HepG2 (cell line): ENCODE data around the gene PRR27. TPM values are rescaled to one million over a fixed set of nuclear protein-coding genes. Genes with fewer than 3 reads are reported as not detected.
A peak's percentile ranks its signal among the peaks of the same experiment; 100 is the strongest.

Experiments
- BRD4 ChIP-seq: sonication (generic); formaldehyde crosslinking; IDR thresholded peaks from 2 replicates; pipeline ENCODE4 v1.4.0; 2020; ENCODE audit warnings: missing genetic modification reagents
- GATAD2A ChIP-seq: IDR thresholded peaks from 2 replicates; pipeline ENCODE4 v1.6.1; 2016
- RAD21 ChIP-seq: fragments of 450-650 bp; formaldehyde crosslinking; IDR thresholded peaks from 2 replicates; pipeline ENCODE4 v1.5.0; 2020; ENCODE audit warnings: mild to moderate bottlenecking
- SMC3 ChIP-seq: IDR thresholded peaks from 2 replicates; pipeline ENCODE4 v1.6.1; 2011; ENCODE audit warnings: low read length, improper control_type of control experiment
- SOX13 ChIP-seq, 3 experiments: fragments of 450-650 bp in 1 of 3; sonication (generic) in 1 of 3; formaldehyde crosslinking in 1 of 3; IDR thresholded peaks in 2 of 3; conservative IDR thresholded peaks in 1 of 3; 2 replicates each; pipeline versions ENCODE4 v1.5.0 to v1.6.1; 2016 to 2020; ENCODE audit warnings: antibody characterized with exemption in 1 of 3, mild to moderate bottlenecking in 1 of 3, missing compliant biosample characterization in 1 of 3, missing genetic modification reagents in 1 of 3, moderate library complexity in 1 of 3
- STAG1 ChIP-seq: sonication (generic); formaldehyde crosslinking; IDR thresholded peaks from 2 replicates; pipeline ENCODE4 v1.4.0; 2020; ENCODE audit warnings: missing genetic modification reagents
- ZNF24 ChIP-seq: fragments of 450-650 bp; IDR thresholded peaks from 2 replicates; pipeline ENCODE4 v1.6.1; 2017; ENCODE audit warnings: antibody characterized with exemption, mild to moderate bottlenecking
- ZNF317 ChIP-seq: sonication (generic); formaldehyde crosslinking; IDR thresholded peaks from 2 replicates; pipeline ENCODE4 v1.5.0; 2020; ENCODE audit warnings: mild to moderate bottlenecking, missing genetic modification reagents
- polyA plus RNA-seq, 8 experiments: library from polyadenylated mRNA; depleted of rRNA in 3 of 8; stranded (reverse) in 7 of 8; unstranded in 1 of 8; fragments of >200 nt; fragmentation: Illumina TruSeq in 4 of 8; extraction: Trizol in 4 of 8; gene quantifications; 2 replicates each; pipeline versions ENCODE4 v1.2.1 to v1.2.3, GENCODE V29; 2011 to 2016; ENCODE audit warnings: low read depth in 4 of 8, missing spikeins in 1 of 8, mixed read lengths in 1 of 8; ENCODE audit not compliant: insufficient read depth in 1 of 8
- total RNA-seq, 5 experiments: library from RNA; depleted of rRNA; stranded (reverse); fragments of >200 nt; fragmentation: Illumina TruSeq; extraction: Trizol; gene quantifications; 2 replicates each; pipeline ENCODE4 v1.2.3, GENCODE V29; 2016; ENCODE audit warnings: low read depth in 1 of 5
- TF ChIP-seq, protein P1 (sequence below): sonication (generic); formaldehyde crosslinking; IDR thresholded peaks from 2 replicates; pipeline ENCODE4 v1.5.0; 2020; ENCODE audit warnings: mild to moderate bottlenecking, missing genetic modification reagents, moderate library complexity
- TF ChIP-seq, protein P2 (sequence below): sonication (generic); formaldehyde crosslinking; IDR thresholded peaks from 2 replicates; pipeline ENCODE4 v1.8.0; 2022; ENCODE audit warnings: mild to moderate bottlenecking, missing genetic modification reagents; ENCODE audit not compliant: insufficient replicate concordance
- TF ChIP-seq, protein P3 (sequence below): IDR thresholded peaks from 2 replicates; pipeline ENCODE4 v1.4.0; 2020; ENCODE audit warnings: mild to moderate bottlenecking, missing genetic modification reagents
- TF ChIP-seq, protein P4 (sequence below): IDR thresholded peaks from 2 replicates; pipeline ENCODE4 v1.6.1; 2016; ENCODE audit warnings: missing compliant biosample characterization, missing genetic modification reagents, borderline replicate concordance
- TF ChIP-seq, protein P5 (sequence below), 2 experiments: fragments of 450-650 bp in 1 of 2; sonication (generic) in 1 of 2; formaldehyde crosslinking; IDR thresholded peaks; 2 replicates each; pipeline versions ENCODE4 v1.5.0 to v1.8.0; 2020 to 2022; ENCODE audit warnings: mild to moderate bottlenecking in 1 of 2, missing genetic modification reagents in 1 of 2
- TF ChIP-seq, protein P6 (sequence below), 2 experiments: sonication (generic) in 1 of 2; formaldehyde crosslinking in 1 of 2; IDR thresholded peaks; 2 replicates each; pipeline versions ENCODE4 v1.4.0 to v1.6.1; 2018 to 2020; ENCODE audit warnings: missing genetic modification reagents in 2 of 2, borderline replicate concordance in 1 of 2, low read depth in 1 of 2, mild to moderate bottlenecking in 1 of 2, missing biosample characterization in 1 of 2

Gene PRR27
- total and polyA plus RNA-seq, 2 of the 13 experiments (the other 11 are each of a cell fraction or from before 2014, with no cell fraction given), result not detected

DNA sequence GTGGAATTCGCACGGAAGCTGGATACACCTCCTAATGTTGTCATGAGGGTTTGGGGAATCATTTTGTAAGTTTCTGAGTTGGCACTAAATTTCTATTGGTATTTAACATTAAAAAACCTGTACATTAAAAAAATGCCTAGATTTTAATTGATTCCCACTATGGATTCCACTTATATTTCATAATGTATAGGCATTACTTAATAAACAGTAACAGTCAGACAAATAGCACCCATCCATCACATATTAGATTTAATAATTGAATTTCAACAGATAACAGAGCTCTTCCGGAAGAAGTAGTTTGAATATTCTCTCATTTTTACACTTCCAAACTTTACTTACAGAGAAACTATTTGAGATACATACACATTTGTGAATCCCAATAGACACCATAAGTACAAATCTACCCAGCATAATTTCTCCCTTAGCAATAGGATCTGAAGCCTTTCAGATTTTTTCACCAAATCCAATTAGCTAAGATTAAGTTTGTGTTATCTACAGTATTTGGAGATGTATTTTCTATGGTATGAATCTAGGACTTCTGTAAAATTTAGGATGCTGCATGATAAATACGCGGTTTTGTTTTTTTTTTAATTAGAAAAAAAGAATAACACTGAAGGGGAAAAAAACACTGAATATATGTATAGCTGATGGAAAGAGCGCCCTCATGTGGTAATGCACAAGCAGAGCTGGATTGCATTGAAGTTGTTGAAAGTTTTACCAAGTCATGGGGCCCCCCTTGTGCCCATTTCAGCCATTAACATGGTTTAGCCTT, 29.3 kb downstream of the PRR27 start (continued):
- TF ChIP-seq, protein P1, sequence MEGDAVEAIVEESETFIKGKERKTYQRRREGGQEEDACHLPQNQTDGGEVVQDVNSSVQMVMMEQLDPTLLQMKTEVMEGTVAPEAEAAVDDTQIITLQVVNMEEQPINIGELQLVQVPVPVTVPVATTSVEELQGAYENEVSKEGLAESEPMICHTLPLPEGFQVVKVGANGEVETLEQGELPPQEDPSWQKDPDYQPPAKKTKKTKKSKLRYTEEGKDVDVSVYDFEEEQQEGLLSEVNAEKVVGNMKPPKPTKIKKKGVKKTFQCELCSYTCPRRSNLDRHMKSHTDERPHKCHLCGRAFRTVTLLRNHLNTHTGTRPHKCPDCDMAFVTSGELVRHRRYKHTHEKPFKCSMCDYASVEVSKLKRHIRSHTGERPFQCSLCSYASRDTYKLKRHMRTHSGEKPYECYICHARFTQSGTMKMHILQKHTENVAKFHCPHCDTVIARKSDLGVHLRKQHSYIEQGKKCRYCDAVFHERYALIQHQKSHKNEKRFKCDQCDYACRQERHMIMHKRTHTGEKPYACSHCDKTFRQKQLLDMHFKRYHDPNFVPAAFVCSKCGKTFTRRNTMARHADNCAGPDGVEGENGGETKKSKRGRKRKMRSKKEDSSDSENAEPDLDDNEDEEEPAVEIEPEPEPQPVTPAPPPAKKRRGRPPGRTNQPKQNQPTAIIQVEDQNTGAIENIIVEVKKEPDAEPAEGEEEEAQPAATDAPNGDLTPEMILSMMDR (CRISPR knock-in tag), result peak; percentile 64
- TF ChIP-seq STAG1 (CRISPR knock-in tag) (peak; percentile 63), ZNF317 (CRISPR knock-in tag) (no peak), GATAD2A (peak; percentile 56; the same call in 1 of the 2 replicates), SOX13 (IDR thresholded peaks at IDR 0.05) (no peak), SOX13 (CRISPR knock-in tag; conservative IDR thresholded peaks at IDR 0.05 in 1 of 2, IDR thresholded peaks at IDR 0.05 in 1 of 2) (0 out of 4 replicates have a peak, but pooled peaks of 1 of the 2 experiments have one; percentile 29), RAD21 (CRISPR knock-in tag) (peak; percentile 69), ZNF24 (no peak), SMC3 (peak; percentile 78), BRD4 (CRISPR knock-in tag) (peak; percentile 83)
- TF ChIP-seq, protein P2, sequence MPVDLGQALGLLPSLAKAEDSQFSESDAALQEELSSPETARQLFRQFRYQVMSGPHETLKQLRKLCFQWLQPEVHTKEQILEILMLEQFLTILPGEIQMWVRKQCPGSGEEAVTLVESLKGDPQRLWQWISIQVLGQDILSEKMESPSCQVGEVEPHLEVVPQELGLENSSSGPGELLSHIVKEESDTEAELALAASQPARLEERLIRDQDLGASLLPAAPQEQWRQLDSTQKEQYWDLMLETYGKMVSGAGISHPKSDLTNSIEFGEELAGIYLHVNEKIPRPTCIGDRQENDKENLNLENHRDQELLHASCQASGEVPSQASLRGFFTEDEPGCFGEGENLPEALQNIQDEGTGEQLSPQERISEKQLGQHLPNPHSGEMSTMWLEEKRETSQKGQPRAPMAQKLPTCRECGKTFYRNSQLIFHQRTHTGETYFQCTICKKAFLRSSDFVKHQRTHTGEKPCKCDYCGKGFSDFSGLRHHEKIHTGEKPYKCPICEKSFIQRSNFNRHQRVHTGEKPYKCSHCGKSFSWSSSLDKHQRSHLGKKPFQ (CRISPR knock-in tag), result no peak
- TF ChIP-seq, protein P3, sequence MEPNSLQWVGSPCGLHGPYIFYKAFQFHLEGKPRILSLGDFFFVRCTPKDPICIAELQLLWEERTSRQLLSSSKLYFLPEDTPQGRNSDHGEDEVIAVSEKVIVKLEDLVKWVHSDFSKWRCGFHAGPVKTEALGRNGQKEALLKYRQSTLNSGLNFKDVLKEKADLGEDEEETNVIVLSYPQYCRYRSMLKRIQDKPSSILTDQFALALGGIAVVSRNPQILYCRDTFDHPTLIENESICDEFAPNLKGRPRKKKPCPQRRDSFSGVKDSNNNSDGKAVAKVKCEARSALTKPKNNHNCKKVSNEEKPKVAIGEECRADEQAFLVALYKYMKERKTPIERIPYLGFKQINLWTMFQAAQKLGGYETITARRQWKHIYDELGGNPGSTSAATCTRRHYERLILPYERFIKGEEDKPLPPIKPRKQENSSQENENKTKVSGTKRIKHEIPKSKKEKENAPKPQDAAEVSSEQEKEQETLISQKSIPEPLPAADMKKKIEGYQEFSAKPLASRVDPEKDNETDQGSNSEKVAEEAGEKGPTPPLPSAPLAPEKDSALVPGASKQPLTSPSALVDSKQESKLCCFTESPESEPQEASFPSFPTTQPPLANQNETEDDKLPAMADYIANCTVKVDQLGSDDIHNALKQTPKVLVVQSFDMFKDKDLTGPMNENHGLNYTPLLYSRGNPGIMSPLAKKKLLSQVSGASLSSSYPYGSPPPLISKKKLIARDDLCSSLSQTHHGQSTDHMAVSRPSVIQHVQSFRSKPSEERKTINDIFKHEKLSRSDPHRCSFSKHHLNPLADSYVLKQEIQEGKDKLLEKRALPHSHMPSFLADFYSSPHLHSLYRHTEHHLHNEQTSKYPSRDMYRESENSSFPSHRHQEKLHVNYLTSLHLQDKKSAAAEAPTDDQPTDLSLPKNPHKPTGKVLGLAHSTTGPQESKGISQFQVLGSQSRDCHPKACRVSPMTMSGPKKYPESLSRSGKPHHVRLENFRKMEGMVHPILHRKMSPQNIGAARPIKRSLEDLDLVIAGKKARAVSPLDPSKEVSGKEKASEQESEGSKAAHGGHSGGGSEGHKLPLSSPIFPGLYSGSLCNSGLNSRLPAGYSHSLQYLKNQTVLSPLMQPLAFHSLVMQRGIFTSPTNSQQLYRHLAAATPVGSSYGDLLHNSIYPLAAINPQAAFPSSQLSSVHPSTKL, result peak; percentile 27; the same call in 1 of the 2 replicates
- TF ChIP-seq, protein P4, sequence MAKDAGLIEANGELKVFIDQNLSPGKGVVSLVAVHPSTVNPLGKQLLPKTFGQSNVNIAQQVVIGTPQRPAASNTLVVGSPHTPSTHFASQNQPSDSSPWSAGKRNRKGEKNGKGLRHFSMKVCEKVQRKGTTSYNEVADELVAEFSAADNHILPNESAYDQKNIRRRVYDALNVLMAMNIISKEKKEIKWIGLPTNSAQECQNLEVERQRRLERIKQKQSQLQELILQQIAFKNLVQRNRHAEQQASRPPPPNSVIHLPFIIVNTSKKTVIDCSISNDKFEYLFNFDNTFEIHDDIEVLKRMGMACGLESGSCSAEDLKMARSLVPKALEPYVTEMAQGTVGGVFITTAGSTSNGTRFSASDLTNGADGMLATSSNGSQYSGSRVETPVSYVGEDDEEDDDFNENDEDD (CRISPR knock-in tag), result no peak
- TF ChIP-seq, protein P5, sequence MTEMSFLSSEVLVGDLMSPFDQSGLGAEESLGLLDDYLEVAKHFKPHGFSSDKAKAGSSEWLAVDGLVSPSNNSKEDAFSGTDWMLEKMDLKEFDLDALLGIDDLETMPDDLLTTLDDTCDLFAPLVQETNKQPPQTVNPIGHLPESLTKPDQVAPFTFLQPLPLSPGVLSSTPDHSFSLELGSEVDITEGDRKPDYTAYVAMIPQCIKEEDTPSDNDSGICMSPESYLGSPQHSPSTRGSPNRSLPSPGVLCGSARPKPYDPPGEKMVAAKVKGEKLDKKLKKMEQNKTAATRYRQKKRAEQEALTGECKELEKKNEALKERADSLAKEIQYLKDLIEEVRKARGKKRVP (CRISPR knock-in tag; IDR thresholded peaks at IDR 0.05), result peak in 1 of 2 experiments; percentile 9; a peak in 1 of 4 replicates
- TF ChIP-seq, protein P6, sequence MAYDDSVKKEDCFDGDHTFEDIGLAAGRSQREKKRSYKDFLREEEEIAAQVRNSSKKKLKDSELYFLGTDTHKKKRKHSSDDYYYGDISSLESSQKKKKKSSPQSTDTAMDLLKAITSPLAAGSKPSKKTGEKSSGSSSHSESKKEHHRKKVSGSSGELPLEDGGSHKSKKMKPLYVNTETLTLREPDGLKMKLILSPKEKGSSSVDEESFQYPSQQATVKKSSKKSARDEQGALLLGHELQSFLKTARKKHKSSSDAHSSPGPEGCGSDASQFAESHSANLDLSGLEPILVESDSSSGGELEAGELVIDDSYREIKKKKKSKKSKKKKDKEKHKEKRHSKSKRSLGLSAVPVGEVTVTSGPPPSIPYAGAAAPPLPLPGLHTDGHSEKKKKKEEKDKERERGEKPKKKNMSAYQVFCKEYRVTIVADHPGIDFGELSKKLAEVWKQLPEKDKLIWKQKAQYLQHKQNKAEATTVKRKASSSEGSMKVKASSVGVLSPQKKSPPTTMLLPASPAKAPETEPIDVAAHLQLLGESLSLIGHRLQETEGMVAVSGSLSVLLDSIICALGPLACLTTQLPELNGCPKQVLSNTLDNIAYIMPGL (CRISPR knock-in tag; IDR thresholded peaks at IDR 0.05; ENCODE audit: borderline replicate concordance in 1 of 2, low read depth in 1 of 2), result 0 out of 4 replicates have a peak, but pooled peaks of 1 of the 2 experiments have one; percentile 19
